ENCODE results near the gene DYSF.

DYSF gene

GRCh38 chr2:71564361-71564760, 111.0 kb downstream of the DYSF start:
- no peaks in the 10 kb centered on the region for H3K4me1 ChIP-seq (ENCODE audit: insufficient read depth, low read length, poor library complexity, severe bottlenecking)
- H3K9me2 ChIP-seq (replicated peaks; ENCODE audit: low read depth, low read length): no peaks in the 10 kb centered on the region
- TF ChIP-seq EZH2phosphoT487 (IDR thresholded peaks at IDR 0.05; ENCODE audit: borderline replicate concordance) (no peak), CTCF (conservative IDR thresholded peaks at IDR 0.05; ENCODE audit: low read length) (no peak)
- no peaks in the 10 kb centered on the region for H3K27me3 ChIP-seq (ENCODE audit: insufficient read depth, low read length, poor library complexity, severe bottlenecking)
- H3K79me2 ChIP-seq (ENCODE audit: insufficient read depth, low read length): no peaks in the 10 kb centered on the region
- no peaks in the 10 kb centered on the region for H4K20me1 ChIP-seq (ENCODE audit: insufficient read depth, low read length, poor library complexity, severe bottlenecking)
- H3K4me3 ChIP-seq (ENCODE audit: low read length, poor library complexity, severe bottlenecking): no peak overlapping the region
- H2AFZ ChIP-seq (ENCODE audit: low read length): no peak overlapping the region
- H3K36me3 ChIP-seq (ENCODE audit: insufficient read depth, low read length): no peaks in the 10 kb centered on the region
- no peaks in the 10 kb centered on the region for H3K9me3 ChIP-seq (ENCODE audit: insufficient read depth, low read depth, low read length)
- H3K9ac ChIP-seq (ENCODE audit: low read depth, low read length, poor library complexity, severe bottlenecking): no peak overlapping the region
- H3F3A ChIP-seq (ENCODE audit: low read depth): no peaks in the 10 kb centered on the region
- H3K4me2 ChIP-seq (ENCODE audit: low read depth, low read length, poor library complexity, severe bottlenecking): no peak overlapping the region

GRCh38 chr2:71564790-71565189, 111.4 kb downstream of the DYSF start:
- no peak overlapping the region for H3K9ac ChIP-seq (ENCODE audit: low read depth, low read length, poor library complexity, severe bottlenecking)
- no peak overlapping the region for H3K4me3 ChIP-seq (ENCODE audit: low read length, poor library complexity, severe bottlenecking)
- H3K79me2 ChIP-seq (ENCODE audit: insufficient read depth, low read length): no peaks in the 10 kb centered on the region
- no peaks in the 10 kb centered on the region for H3K9me2 ChIP-seq (replicated peaks; ENCODE audit: low read depth, low read length)
- H3F3A ChIP-seq (ENCODE audit: low read depth): no peaks in the 10 kb centered on the region
- TF ChIP-seq CTCF (conservative IDR thresholded peaks at IDR 0.05; ENCODE audit: low read length): no peak
- no peak for TF ChIP-seq EZH2phosphoT487 (IDR thresholded peaks at IDR 0.05; ENCODE audit: borderline replicate concordance)
- no peaks in the 10 kb centered on the region for H3K4me1 ChIP-seq (ENCODE audit: insufficient read depth, low read length, poor library complexity, severe bottlenecking)
- H2AFZ ChIP-seq (ENCODE audit: low read length): no peak overlapping the region
- H3K4me2 ChIP-seq (ENCODE audit: low read depth, low read length, poor library complexity, severe bottlenecking): no peak overlapping the region
- H3K9me3 ChIP-seq (ENCODE audit: insufficient read depth, low read depth, low read length): no peaks in the 10 kb centered on the region
- H3K27me3 ChIP-seq (ENCODE audit: insufficient read depth, low read length, poor library complexity, severe bottlenecking): no peaks in the 10 kb centered on the region
- H4K20me1 ChIP-seq (ENCODE audit: insufficient read depth, low read length, poor library complexity, severe bottlenecking): no peaks in the 10 kb centered on the region
- H3K36me3 ChIP-seq (ENCODE audit: insufficient read depth, low read length): no peaks in the 10 kb centered on the region

- Histone ChIP-seq H3K9ac (ENCODE audit: low read depth, low read length, poor library complexity, severe bottlenecking) (no peak overlapping the region), H4K20me1 (ENCODE audit: insufficient read depth, low read length, poor library complexity, severe bottlenecking) (no peaks in the 10 kb centered on the region), H3K4me1 (ENCODE audit: insufficient read depth, low read length, poor library complexity, severe bottlenecking) (no peaks in the 10 kb centered on the region), H3K79me2 (ENCODE audit: insufficient read depth, low read length) (no peaks in the 10 kb centered on the region), H3K9me3 (ENCODE audit: insufficient read depth, low read depth, low read length) (peaks cover 3% of the 10 kb centered on the region; the same call in 1 of the 2 replicates), H3K27me3 (ENCODE audit: insufficient read depth, low read length, poor library complexity, severe bottlenecking) (no peaks in the 10 kb centered on the region), H3K36me3 (ENCODE audit: insufficient read depth, low read length) (no peaks in the 10 kb centered on the region), H3K9me2 (replicated peaks; ENCODE audit: low read depth, low read length) (no peaks in the 10 kb centered on the region), H3F3A (ENCODE audit: low read depth) (no peaks in the 10 kb centered on the region), H3K4me3 (ENCODE audit: low read length, poor library complexity, severe bottlenecking) (no peak overlapping the region), H3K4me2 (ENCODE audit: low read depth, low read length, poor library complexity, severe bottlenecking) (no peak overlapping the region), H2AFZ (ENCODE audit: low read length) (no peak overlapping the region)
- no peak for TF ChIP-seq CTCF (conservative IDR thresholded peaks at IDR 0.05; ENCODE audit: low read length)
- TF ChIP-seq EZH2phosphoT487 (IDR thresholded peaks at IDR 0.05; ENCODE audit: borderline replicate concordance): no peak
These were observed 113.0 kb downstream of the DYSF start for GRCh38 chr2:71566372-71566771.
